Urothelium cell line (cell line): ENCODE data around the gene NIP7.

Experiments
- DNase-seq: peaks from one replicate; pipeline ENCODE4 v3.0.0; 2011; ENCODE audit warnings: low spot score, mixed read lengths
- FAIRE-seq: peaks from 2 replicates; lab custom pipeline; 2011; peaks lifted over from hg19 to GRCh38; lab: Jason Lieb, UNC

The NIP7 gene

GRCh38 chr16:69318177-69318910 lies 21.2 kb upstream of the NIP7 start:
- DNase-seq (no peak), FAIRE-seq (no peak)

DNA sequence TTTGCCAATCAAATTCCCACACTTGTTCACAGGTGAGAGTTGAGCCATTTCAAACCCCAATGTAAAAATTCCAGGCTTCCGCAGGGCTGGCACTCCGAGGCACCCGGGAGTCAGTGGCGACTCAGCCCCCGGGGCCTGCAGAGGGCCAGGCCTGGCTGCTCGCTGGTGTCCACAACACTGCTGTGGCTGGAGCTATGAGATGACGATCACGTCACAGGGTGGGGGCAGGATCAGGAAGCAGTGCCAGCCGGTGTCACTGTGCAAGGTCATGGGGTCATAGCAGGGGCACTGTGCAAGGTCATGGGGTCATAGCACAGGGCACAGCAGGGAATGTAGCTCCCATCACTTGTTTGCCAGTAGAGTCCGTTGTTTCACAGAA lies 20.7 kb upstream of the NIP7 start:
- DNase-seq, result no peak
- FAIRE-seq, result no peak

GRCh38 chr16:69319381-69319780 lies 20.2 kb upstream of the NIP7 start:
- no peak for DNase-seq
- no peak for FAIRE-seq

GRCh38 chr16:69319826-69320739 lies 19.5 kb upstream of the NIP7 start:
- FAIRE-seq, result no peak

GRCh38 chr16:69320740-69321073 lies 18.9 kb upstream of the NIP7 start:
- no peak for DNase-seq
- no peak for FAIRE-seq

More at GRCh38 chr16:69319826-69320739, 19.5 kb upstream of the NIP7 start:
- no peak for DNase-seq

GRCh38 chr16:69321080-69321479 lies 18.5 kb upstream of the NIP7 start:
- FAIRE-seq (no peak), DNase-seq (no peak)

DNA sequence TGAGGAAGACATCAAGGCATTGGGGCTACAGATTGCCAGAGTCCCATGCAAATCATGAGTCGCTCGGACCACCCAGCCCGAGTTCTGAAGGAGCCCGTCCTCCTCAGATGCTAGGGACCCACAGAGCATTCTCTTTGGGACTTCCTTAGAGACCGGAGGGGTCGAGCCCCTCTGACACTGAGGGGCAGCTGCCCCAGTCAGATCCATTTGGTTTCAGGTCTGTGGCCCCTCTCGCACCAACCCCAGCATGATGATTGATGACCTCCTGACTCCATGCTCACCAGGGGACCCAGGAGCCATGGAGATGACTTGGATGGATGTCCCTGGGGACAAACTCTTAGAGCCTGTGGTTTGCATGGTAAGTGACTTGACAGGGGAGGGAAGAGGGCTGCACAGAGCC lies 17.2 kb upstream of the NIP7 start:
- FAIRE-seq (no peak), DNase-seq (no peak)

DNA sequence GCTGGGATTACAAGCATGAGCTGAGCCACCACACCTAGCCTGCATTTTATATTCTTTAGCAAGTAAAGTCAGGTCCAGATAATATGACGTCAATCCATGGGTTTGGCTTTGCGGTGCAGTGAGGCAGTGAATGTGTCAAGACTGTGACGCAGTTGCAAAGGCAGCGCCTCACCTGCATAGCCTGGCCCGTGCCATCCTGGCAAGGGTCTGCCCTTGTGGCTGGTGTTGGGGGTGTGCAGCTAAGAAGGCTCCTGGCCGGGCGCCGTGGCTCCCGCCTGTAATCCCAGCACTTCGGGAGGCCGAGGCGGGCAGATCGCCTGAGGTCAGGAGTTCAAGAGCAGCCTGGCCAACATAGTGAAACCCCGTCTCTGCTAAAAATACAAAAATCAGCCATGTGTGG lies 16.2 kb upstream of the NIP7 start:
- no peak for FAIRE-seq

DNA sequence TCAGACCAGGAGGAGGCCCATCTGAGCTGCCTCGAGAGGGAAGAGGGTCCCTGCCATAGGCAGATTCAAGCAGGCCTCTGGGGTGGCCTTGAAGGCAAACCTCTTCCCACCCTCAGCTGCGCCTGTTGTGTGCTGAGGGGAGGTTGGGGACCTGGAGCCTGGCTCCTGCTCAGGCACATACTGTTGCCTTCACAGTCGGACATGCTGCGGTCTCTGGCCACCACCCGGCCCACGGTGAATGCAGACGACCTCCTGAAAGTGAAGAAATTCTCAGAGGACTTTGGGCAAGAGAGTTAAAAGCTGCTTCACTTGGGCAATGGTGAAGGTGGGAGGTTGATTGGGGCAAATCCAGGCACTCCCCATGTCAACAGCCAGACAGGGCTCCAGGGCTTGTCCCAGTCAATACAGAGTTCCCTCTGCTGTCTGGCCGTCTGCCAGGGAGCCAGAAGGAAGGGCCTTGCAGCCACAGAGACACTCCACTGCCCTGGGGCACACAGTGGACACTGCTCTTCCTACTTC lies 15.5 kb upstream of the NIP7 start:
- DNase-seq, result no peak
- FAIRE-seq, result no peak

More for the DNA sequence above, 16.2 kb upstream of the NIP7 start:
- DNase-seq, result no peak

DNA sequence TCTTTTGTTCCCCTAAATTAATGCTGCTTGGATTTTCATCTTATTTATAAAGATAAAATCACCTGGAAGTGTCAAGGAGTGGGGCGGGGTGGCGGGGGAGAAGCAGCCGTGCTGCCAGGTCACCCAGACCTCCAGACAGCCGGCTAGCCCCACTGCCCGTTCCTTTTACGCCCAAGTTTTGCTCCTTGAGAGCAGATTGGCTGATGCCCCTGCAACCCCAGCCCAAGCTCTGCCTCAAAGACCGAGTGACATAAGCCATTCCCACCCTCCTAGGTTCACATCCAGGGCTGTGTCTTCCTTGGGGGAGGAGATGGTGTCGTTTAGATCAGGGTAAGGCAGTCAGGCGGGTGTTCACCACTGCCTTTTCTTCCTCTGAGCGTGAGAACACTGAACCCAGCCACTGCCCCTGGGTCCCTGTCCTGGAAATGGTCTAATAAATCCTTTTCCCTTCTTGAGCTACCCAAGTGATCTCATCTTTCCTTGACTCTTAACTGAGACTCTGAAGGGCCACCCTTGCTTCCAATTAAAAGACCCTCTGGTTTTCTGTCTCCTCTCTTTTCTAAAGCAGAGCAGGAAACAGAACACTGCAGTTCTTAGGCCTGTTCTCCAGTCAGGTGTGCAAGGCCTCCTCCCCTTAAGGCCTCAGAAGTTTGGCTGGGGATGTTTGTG lies 14.9 kb upstream of the NIP7 start:
- DNase-seq (no peak), FAIRE-seq (no peak)

DNA sequence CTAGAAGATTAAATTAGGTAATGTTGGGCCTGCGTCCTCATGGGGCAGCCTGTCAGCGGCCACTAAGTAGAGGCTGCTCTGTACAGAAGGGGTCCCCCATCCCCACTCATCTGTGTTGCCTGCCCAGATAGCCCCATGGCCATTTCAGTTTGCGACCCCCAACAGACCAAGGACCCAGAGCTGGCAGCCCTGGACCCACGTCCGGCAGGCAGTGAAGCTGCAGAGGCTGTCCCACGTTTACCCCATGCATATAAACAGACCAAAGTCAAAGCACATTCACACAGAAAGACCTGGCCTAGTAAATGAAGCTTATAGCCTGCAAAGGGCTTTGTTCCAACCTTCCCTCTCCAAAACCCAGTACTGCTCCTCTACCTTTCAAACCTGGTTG lies 13.8 kb upstream of the NIP7 start:
- no peak for FAIRE-seq
- DNase-seq, result no peak

DNA sequence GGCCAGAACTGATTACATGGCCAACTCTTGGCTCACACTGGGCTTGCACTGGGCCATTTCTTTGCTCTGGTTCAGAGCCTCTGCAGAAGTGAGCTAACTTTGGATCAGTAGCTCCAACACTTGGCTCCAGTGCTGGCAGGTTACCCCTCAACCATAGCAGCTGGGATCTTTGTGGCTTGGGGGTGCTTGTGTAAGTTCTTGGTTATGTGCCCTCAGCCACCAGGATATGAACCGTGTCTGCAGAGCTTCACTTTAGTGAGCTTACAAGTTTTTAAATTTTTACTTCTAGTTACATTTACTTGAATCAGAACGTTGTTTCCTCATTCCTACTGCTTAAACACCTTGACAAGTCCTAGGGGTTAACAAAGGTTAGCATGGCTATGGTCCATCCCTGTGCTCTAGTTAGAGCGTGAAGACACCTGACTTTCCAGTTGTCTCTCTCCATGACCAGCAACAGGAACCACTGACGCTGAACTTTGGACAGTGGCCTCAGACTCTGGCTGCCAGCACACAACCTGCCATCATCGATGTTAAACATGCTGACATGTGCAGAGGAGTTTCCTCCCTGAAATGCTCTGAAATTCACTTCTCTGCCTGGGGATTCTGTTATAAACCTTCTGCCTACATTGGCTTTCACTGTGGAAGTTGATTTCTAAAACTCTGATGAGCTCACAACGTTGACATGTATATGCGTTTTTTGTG lies 13.2 kb upstream of the NIP7 start:
- no peak for DNase-seq
- no peak for FAIRE-seq

GRCh38 chr16:69327585-69328310 lies 11.8 kb upstream of the NIP7 start:
- DNase-seq (no peak), FAIRE-seq (no peak)

GRCh38 chr16:69328854-69329316 lies 10.7 kb upstream of the NIP7 start:
- no peak for DNase-seq
- FAIRE-seq, result no peak

GRCh38 chr16:69329369-69330285 lies 9.9 kb upstream of the NIP7 start:
- DNase-seq (peak; percentile 52), FAIRE-seq (no peak)

DNA sequence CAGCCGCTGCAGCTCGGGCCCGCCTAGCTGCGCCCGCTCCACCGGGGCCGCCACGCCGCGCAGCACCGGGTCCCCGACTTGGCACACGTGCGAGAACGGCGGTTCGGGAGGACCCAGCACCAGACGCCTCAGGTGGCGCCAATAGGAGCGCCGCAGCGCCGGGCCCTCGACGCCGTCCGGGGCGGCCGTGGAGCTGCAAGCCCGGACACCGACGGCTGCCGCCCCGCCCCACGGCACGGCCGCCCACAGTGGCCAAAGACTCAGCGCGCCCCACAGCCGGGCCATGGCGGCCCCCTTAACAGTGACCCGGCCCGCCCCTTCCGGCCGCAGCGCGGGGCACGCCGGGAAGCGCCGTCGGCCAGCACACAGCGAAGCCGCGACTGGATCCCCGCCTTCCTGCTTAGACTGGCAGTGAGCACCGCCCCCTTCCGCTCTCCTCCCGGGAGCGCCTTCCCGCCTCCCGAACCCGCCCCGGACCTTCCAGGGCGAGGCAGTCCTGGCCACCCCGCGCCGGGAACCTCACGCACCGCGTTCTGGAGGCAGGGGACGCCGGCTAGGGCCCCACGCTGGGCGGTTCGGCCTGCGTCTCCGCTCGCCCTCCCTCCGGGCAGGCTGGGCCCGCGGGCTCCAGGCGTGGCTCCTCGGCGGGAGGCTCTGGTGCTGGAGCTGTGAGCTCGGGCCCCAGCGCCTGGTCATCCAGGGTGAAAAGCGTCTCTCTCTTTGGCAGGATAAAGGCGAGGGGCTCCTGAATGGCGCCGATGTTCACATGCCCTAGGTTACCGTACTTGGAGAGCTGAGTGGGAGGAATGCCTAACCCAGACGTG lies 9.1 kb upstream of the NIP7 start, which contains the start of gene PDF:
Gene PDF, minus strand, starts transcription at position 303 of the 824 bp plus-strand sequence. Its CDS starts 18 bp downstream, at position 285.
- DNase-seq, result peak; percentile 97
- peak; percentile 72 for FAIRE-seq

- FAIRE-seq (no peak), DNase-seq (no peak)
Observed at GRCh38 chr16:69334696-69335095, 4.9 kb upstream of the NIP7 start.
